Measurements from ENCODE around the gene ITSN2. TPM values are rescaled to one million over a fixed set of nuclear protein-coding genes. Genes with fewer than 3 reads are reported as not detected.

ITSN2 gene
- total RNA-seq, 1 donor from 2014 or later, result 6.4 TPM

DNA sequence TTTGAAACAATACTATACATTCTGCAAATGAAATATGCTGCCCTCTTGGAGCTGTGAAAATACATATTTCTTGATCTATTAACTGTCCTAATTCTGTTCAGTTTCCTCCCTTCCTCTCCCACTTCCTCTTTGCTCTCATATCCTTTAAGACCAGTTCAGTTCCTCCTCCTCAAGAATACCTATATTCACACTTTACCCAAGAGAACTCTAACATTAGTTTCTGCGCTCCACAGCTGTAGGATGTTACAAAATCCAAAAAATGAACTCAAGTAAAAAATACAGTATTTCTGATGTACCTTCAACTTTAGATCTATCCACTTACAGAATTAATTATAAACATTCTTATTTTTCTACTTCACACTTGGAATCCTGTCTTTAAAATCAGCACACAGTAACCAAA lies 5.4 kb downstream of the ITSN2 start:
- no peaks in the 10 kb centered on the region for H3K36me3 Mint-ChIP-seq (ENCODE audit: unreplicated experiment)
- TF ChIP-seq, protein P1, sequence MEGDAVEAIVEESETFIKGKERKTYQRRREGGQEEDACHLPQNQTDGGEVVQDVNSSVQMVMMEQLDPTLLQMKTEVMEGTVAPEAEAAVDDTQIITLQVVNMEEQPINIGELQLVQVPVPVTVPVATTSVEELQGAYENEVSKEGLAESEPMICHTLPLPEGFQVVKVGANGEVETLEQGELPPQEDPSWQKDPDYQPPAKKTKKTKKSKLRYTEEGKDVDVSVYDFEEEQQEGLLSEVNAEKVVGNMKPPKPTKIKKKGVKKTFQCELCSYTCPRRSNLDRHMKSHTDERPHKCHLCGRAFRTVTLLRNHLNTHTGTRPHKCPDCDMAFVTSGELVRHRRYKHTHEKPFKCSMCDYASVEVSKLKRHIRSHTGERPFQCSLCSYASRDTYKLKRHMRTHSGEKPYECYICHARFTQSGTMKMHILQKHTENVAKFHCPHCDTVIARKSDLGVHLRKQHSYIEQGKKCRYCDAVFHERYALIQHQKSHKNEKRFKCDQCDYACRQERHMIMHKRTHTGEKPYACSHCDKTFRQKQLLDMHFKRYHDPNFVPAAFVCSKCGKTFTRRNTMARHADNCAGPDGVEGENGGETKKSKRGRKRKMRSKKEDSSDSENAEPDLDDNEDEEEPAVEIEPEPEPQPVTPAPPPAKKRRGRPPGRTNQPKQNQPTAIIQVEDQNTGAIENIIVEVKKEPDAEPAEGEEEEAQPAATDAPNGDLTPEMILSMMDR (IDR thresholded peaks at IDR 0.05; ENCODE audit: partially characterized antibody, unreplicated experiment), result no peak
- no peak for DNase-seq
- H3K9me3 Mint-ChIP-seq (ENCODE audit: unreplicated experiment), result peaks cover 4% of the 10 kb centered on the region
- H3K4me1 Mint-ChIP-seq (ENCODE audit: low read depth, unreplicated experiment), result no peaks in the 10 kb centered on the region
- no peak overlapping the region for H3K27ac Mint-ChIP-seq (ENCODE audit: unreplicated experiment)
- no peak overlapping the region for H3K4me3 Mint-ChIP-seq (ENCODE audit: unreplicated experiment)
- peaks cover 2% of the 10 kb centered on the region for H3K27me3 Mint-ChIP-seq (ENCODE audit: unreplicated experiment)

DNA sequence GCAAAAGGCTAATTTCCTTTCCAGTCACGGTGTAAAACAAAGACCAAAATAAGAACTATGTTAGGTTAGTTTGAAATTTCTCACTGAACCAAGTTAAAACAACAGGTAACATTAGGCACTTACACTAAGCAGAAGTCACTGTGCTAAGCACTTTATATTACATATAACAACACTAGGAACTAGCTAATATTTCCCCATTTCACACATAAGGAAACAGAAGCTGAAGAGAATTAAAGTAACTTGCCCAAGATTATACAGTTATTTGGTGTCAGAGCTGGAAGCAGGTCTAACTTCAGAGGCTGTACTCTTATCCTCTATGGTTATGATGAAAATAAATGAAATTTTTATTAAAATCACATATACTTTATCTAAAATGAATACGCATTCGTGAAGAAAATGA lies 5.9 kb downstream of the ITSN2 start:
- H3K9me3 Mint-ChIP-seq (ENCODE audit: unreplicated experiment), result peaks cover 1% of the 10 kb centered on the region
- TF ChIP-seq, protein P1 (IDR thresholded peaks at IDR 0.05; ENCODE audit: partially characterized antibody, unreplicated experiment), result no peak
- no peak for DNase-seq
- H3K4me3 Mint-ChIP-seq (ENCODE audit: unreplicated experiment), result no peak overlapping the region
- H3K4me1 Mint-ChIP-seq (ENCODE audit: low read depth, unreplicated experiment), result no peaks in the 10 kb centered on the region
- no peak overlapping the region for H3K27ac Mint-ChIP-seq (ENCODE audit: unreplicated experiment)
- H3K27me3 Mint-ChIP-seq (ENCODE audit: unreplicated experiment), result peaks cover 2% of the 10 kb centered on the region
- no peaks in the 10 kb centered on the region for H3K36me3 Mint-ChIP-seq (ENCODE audit: unreplicated experiment)

DNA sequence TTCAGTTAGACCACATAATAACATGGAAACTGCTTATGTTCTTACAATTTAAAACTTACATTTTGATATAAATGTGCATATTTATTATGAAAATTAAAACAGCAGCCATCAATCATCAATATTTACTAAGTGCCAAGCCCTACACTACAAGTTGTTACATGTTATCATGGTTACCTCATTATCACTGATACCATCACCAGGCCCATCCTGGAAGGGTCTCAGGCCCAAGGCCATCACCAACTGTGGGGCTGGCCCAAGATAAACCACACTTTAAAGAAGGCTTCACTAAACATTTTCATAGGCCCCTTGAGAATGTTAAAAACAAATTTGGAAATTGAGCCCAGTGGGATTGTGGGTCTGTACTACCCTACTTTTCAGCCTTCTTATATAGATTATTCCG lies 6.4 kb downstream of the ITSN2 start:
- H3K27me3 Mint-ChIP-seq (ENCODE audit: unreplicated experiment), result peaks cover 2% of the 10 kb centered on the region
- no peak overlapping the region for H3K4me3 Mint-ChIP-seq (ENCODE audit: unreplicated experiment)
- H3K36me3 Mint-ChIP-seq (ENCODE audit: unreplicated experiment), result no peaks in the 10 kb centered on the region
- H3K27ac Mint-ChIP-seq (ENCODE audit: unreplicated experiment), result no peak overlapping the region
- TF ChIP-seq, protein P1 (IDR thresholded peaks at IDR 0.05; ENCODE audit: partially characterized antibody, unreplicated experiment), result no peak
- no peaks in the 10 kb centered on the region for H3K4me1 Mint-ChIP-seq (ENCODE audit: low read depth, unreplicated experiment)
- no peak for DNase-seq
- no peaks in the 10 kb centered on the region for H3K9me3 Mint-ChIP-seq (ENCODE audit: unreplicated experiment)

DNA sequence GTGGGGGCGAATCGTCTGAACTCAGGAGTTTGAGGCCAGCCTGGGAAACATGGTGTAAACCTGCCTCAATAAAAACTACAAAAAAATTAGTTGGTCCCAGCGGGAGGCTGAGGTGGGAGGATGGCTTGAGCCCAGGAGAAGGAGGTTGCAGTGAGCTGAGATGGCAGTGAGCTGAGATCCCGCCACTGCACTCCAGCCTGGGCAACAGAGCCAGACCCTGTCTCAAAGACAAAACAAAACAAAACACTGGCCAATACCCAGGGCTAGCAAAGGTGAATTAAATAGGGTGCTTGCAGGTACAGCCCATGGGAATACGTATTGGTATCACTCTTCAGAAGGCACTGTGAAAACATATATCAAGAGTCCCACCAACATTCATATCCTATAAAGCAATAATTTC lies 7.0 kb downstream of the ITSN2 start:
- H3K4me3 Mint-ChIP-seq (ENCODE audit: unreplicated experiment), result no peak overlapping the region
- no peaks in the 10 kb centered on the region for H3K36me3 Mint-ChIP-seq (ENCODE audit: unreplicated experiment)
- H3K27me3 Mint-ChIP-seq (ENCODE audit: unreplicated experiment), result peaks cover 2% of the 10 kb centered on the region
- no peaks in the 10 kb centered on the region for H3K9me3 Mint-ChIP-seq (ENCODE audit: unreplicated experiment)
- no peak for DNase-seq
- no peaks in the 10 kb centered on the region for H3K4me1 Mint-ChIP-seq (ENCODE audit: low read depth, unreplicated experiment)
- no peak overlapping the region for H3K27ac Mint-ChIP-seq (ENCODE audit: unreplicated experiment)
- TF ChIP-seq, protein P1 (IDR thresholded peaks at IDR 0.05; ENCODE audit: partially characterized antibody, unreplicated experiment), result no peak

DNA sequence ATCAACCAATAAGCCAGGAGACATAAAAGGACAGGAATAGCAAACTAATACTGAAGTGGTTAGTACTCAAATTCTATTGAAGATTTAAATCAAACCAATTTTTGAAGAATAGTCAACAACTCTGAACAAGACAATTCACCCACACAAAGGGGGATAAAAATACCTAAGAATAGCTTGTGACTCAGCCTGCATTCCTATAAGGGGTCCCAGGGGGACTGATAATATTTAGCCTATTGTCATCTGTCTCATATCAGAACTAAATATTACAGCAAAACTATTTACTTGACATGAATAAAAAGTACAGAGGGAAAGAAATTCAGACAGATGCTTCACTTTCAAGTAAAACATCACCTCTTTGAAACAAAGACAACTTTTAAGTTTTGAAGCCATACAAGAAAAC lies 7.7 kb downstream of the ITSN2 start:
- H3K4me3 Mint-ChIP-seq (ENCODE audit: unreplicated experiment), result no peak overlapping the region
- no peaks in the 10 kb centered on the region for H3K36me3 Mint-ChIP-seq (ENCODE audit: unreplicated experiment)
- TF ChIP-seq, protein P1 (IDR thresholded peaks at IDR 0.05; ENCODE audit: partially characterized antibody, unreplicated experiment), result no peak
- no peak overlapping the region for H3K27ac Mint-ChIP-seq (ENCODE audit: unreplicated experiment)
- DNase-seq, result no peak
- no peaks in the 10 kb centered on the region for H3K4me1 Mint-ChIP-seq (ENCODE audit: low read depth, unreplicated experiment)
- no peaks in the 10 kb centered on the region for H3K9me3 Mint-ChIP-seq (ENCODE audit: unreplicated experiment)
- H3K27me3 Mint-ChIP-seq (ENCODE audit: unreplicated experiment), result peaks cover 2% of the 10 kb centered on the region

All from glutamatergic neuron (in vitro differentiated cells).